CD4-positive, alpha-beta T cell (primary cell): Measurements from ENCODE around the gene MYBPC3. TPM values are rescaled to one million over a fixed set of nuclear protein-coding genes. Genes with fewer than 3 reads are reported as not detected.

ENCODE experiments used
- ATAC-seq: fragments of 200-7000 bp; cut with Tn5 transposase; one replicate; pipeline ENCODE4 v1.10.0; 2022; ENCODE audit warnings: mild to moderate bottlenecking; ENCODE audit not compliant: poor library complexity
- CTCF ChIA-PET: fragments of 350-600 bp; sonication (Branson Sonifier 250); formaldehyde crosslinking; loops from one replicate; lab custom pipeline; 2021; ENCODE audit warnings: antibody characterized with exemption, inconsistent platforms; lab: Charles Lee
- POLR2A ChIA-PET: fragments of 350-600 bp; sonication (Branson Sonifier 250); formaldehyde crosslinking; loops from one replicate; lab custom pipeline; 2021; ENCODE audit warnings: antibody characterized with exemption, inconsistent platforms; lab: Charles Lee
- DNase-seq, 14 experiments: peaks; one replicate each; pipeline ENCODE4 v3.0.0-alpha.2; 2013 to 2020; ENCODE audit warnings: mixed read lengths in 2 of 14
- H3K27ac ChIP-seq, 2 donors: one replicate each; pipeline versions ENCODE4 v1.5.1 to v1.7.0; 2013; ENCODE audit warnings: low read length in 2 of 2, low read depth in 1 of 2, mild to moderate bottlenecking in 1 of 2
- H3K27me3 ChIP-seq, 2 experiments: 1 replicate in 1 of 2; 2 replicates in 1 of 2; pipeline versions ENCODE4 v1.6.1 to v1.7.0; 2013; ENCODE audit warnings: low read length in 2 of 2, control low read depth in 1 of 2, mild to moderate bottlenecking in 1 of 2, moderate library complexity in 1 of 2; ENCODE audit not compliant: insufficient read depth in 2 of 2, control insufficient read depth in 1 of 2
- H3K36me3 ChIP-seq: one replicate; pipeline ENCODE4 v1.6.1; 2013; ENCODE audit warnings: low read length, control low read depth; ENCODE audit not compliant: insufficient read depth
- H3K4me1 ChIP-seq: one replicate; pipeline ENCODE4 v1.6.1; 2013; ENCODE audit warnings: low read length, control low read depth; ENCODE audit not compliant: insufficient read depth
- H3K4me3 ChIP-seq: one replicate; pipeline ENCODE4 v1.5.1; 2013; ENCODE audit warnings: mild to moderate bottlenecking, low read length, moderate library complexity
- H3K9me3 ChIP-seq, 2 experiments: 1 replicate in 1 of 2; 2 replicates in 1 of 2; pipeline versions ENCODE4 v1.6.1 to v1.7.0; 2013; ENCODE audit warnings: low read length in 2 of 2, mild to moderate bottlenecking in 2 of 2, control low read depth in 1 of 2, moderate library complexity in 1 of 2; ENCODE audit not compliant: control insufficient read depth in 1 of 2, insufficient read depth in 1 of 2
- H3K27ac Mint-ChIP-seq: one replicate; pipeline ENCODE4 v1.8.0; 2020; ENCODE audit warnings: mixed read lengths
- H3K27me3 Mint-ChIP-seq: one replicate; pipeline ENCODE4 v1.8.0; 2021; ENCODE audit warnings: mixed read lengths
- H3K36me3 Mint-ChIP-seq: one replicate; pipeline ENCODE4 v1.8.0; 2021; ENCODE audit warnings: low read depth, mixed read lengths
- H3K4me1 Mint-ChIP-seq: one replicate; pipeline ENCODE4 v1.8.0; 2021; ENCODE audit warnings: low read depth, mixed read lengths
- H3K4me3 Mint-ChIP-seq: one replicate; pipeline ENCODE4 v1.8.0; 2020; ENCODE audit warnings: mild to moderate bottlenecking, mixed read lengths
- H3K9me3 Mint-ChIP-seq: one replicate; pipeline ENCODE4 v1.8.0; 2020; ENCODE audit warnings: mixed read lengths
- intact Hi-C, 2 experiments: fragments of 100-400 bp; cut with DNase I in 1 of 2; cut with micrococcal nuclease in 1 of 2; formaldehyde crosslinking; loops; one replicate each; pipeline versions ENCODE4 v1.15.1 to v1.9.0; 2023 to 2025; cut with DNase I, micrococcal nuclease
- total RNA-seq, 174 experiments: library from RNA in 2 of 174; stranded (reverse) in 2 of 174; gene quantifications; one replicate each; pipeline ENCODE4 v1.2.3 and lab custom pipeline; 2021 to 2026
- TF ChIP-seq, protein P1 (sequence below): fragments of 200-600 bp; IDR thresholded peaks from one replicate; pipeline ENCODE4 v1.8.0; 2022; ENCODE audit warnings: antibody characterized with exemption, mild to moderate bottlenecking

MYBPC3 gene
- total RNA-seq, 2 experiments from 2014 or later, result not detected

DNA sequence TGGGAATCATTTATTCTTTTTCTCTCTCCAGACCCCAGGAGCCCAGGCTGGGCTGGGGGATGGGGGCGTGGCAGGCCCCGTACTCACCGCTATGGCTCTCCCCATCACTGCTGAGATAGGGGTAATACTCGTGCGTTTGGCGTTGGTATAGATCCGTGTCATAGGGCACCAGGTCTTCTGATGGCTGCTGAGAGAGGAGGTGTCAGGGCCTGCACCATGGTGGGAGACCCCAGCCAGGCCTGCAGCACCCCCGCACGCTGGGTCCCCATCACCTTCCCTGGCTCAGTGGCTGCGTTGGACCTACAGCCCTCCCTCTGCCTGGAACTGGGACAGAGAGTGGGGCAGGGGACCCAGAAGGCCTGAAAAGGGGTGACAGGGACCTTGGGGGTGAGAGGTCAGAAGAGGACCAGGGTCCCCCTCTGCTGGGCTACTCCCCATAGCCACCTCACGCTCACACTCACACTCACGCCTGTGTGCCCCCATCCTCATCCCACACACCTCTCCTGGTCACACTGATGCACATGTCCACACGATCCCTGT is 23.1 kb upstream of the MYBPC3 start:
- Histone ChIP-seq H3K9me3 (no peaks in the 10 kb centered on the region), H3K27me3 (no peaks in the 10 kb centered on the region), H3K4me3 (peak overlapping the region; percentile 38), H3K27ac (no peak overlapping the region), H3K4me1 (peaks cover 13% of the 10 kb centered on the region), H3K36me3 (no peaks in the 10 kb centered on the region)
- intact Hi-C loops, result loop anchor here (2.0 kb wide), 3 partner anchors 19 to 79 kb away; no protein-coding TSS in a partner anchor
- TF ChIP-seq, protein P1, sequence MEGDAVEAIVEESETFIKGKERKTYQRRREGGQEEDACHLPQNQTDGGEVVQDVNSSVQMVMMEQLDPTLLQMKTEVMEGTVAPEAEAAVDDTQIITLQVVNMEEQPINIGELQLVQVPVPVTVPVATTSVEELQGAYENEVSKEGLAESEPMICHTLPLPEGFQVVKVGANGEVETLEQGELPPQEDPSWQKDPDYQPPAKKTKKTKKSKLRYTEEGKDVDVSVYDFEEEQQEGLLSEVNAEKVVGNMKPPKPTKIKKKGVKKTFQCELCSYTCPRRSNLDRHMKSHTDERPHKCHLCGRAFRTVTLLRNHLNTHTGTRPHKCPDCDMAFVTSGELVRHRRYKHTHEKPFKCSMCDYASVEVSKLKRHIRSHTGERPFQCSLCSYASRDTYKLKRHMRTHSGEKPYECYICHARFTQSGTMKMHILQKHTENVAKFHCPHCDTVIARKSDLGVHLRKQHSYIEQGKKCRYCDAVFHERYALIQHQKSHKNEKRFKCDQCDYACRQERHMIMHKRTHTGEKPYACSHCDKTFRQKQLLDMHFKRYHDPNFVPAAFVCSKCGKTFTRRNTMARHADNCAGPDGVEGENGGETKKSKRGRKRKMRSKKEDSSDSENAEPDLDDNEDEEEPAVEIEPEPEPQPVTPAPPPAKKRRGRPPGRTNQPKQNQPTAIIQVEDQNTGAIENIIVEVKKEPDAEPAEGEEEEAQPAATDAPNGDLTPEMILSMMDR, result no peak
- Mint-ChIP-seq H3K4me1 (no peaks in the 10 kb centered on the region), H3K9me3 (no peaks in the 10 kb centered on the region), H3K27ac (no peak overlapping the region), H3K4me3 (no peak overlapping the region), H3K27me3 (no peaks in the 10 kb centered on the region), H3K36me3 (no peaks in the 10 kb centered on the region)
- POLR2A ChIA-PET, result no interaction called here
- ATAC-seq (no peak), DNase-seq (no peak)
- CTCF ChIA-PET, result interaction anchor here (1.6 kb wide), 1 partner anchor 18 kb away, joined by 12 read pairs; no protein-coding TSS in a partner anchor

GRCh38 chr11:47375020-47375419 is 22.5 kb upstream of the MYBPC3 start:
- no peaks in the 10 kb centered on the region for H3K4me1 Mint-ChIP-seq
- no peak overlapping the region for H3K27ac ChIP-seq
- no peak overlapping the region for H3K27ac Mint-ChIP-seq
- TF ChIP-seq, protein P1, result no peak
- no peak overlapping the region for H3K4me3 Mint-ChIP-seq
- H3K9me3 ChIP-seq, result no peaks in the 10 kb centered on the region
- DNase-seq (no peak), ATAC-seq (no peak)
- ChIA-PET POLR2A (interaction anchor here (1.0 to 1.2 kb wide), 2 partner anchors 25 to 37 kb away, joined by 11 to 12 read pairs; no protein-coding TSS in a partner anchor), CTCF (interaction anchor here (1.0 to 6.1 kb wide), 4 partner anchors 19 to 36 kb away, joined by 10 to 43 read pairs (median 12); no protein-coding TSS in a partner anchor)
- intact Hi-C loops, result loop anchor here (2.0 kb wide), 3 partner anchors 20 to 80 kb away; no protein-coding TSS in a partner anchor
- H3K27me3 ChIP-seq, result no peaks in the 10 kb centered on the region
- no peaks in the 10 kb centered on the region for H3K36me3 Mint-ChIP-seq
- no peaks in the 10 kb centered on the region for H3K27me3 Mint-ChIP-seq
- H3K4me1 ChIP-seq, result peaks cover 13% of the 10 kb centered on the region
- H3K4me3 ChIP-seq, result no peak overlapping the region
- no peaks in the 10 kb centered on the region for H3K36me3 ChIP-seq
- H3K9me3 Mint-ChIP-seq, result no peaks in the 10 kb centered on the region

- Histone ChIP-seq H3K9me3 (no peaks in the 10 kb centered on the region), H3K4me1 (peaks cover 13% of the 10 kb centered on the region), H3K27me3 (no peaks in the 10 kb centered on the region), H3K36me3 (no peaks in the 10 kb centered on the region), H3K4me3 (no peak overlapping the region), H3K27ac (no peak overlapping the region)
- no peaks in the 10 kb centered on the region for H3K9me3 Mint-ChIP-seq
- DNase-seq (no peak), ATAC-seq (no peak)
- intact Hi-C loops, result loop anchor here (1.0 to 5.0 kb wide), 6 partner anchors 20 to 478 kb away; partner anchors contain the start of gene SLC39A13 (in 2 of the 2)
- TF ChIP-seq, protein P1, result no peak
- CTCF ChIA-PET, result interaction anchor here (0.7 to 6.1 kb wide), 13 partner anchors 11 to 79 kb away, joined by 3 to 43 read pairs (median 4); no protein-coding TSS in a partner anchor
- H3K4me3 Mint-ChIP-seq, result no peak overlapping the region
- no peaks in the 10 kb centered on the region for H3K27me3 Mint-ChIP-seq
- no peaks in the 10 kb centered on the region for H3K36me3 Mint-ChIP-seq
- no peaks in the 10 kb centered on the region for H3K4me1 Mint-ChIP-seq
- POLR2A ChIA-PET, result interaction anchor here (0.7 to 1.6 kb wide), 8 partner anchors 17 to 52 kb away, joined by 3 to 12 read pairs (median 6); partner anchors contain the start of genes PSMC3 and SLC39A13
- no peak overlapping the region for H3K27ac Mint-ChIP-seq
Observed at GRCh38 chr11:47374720-47375019, 22.2 kb upstream of the MYBPC3 start.
